HL-60/S4 (cell line): ENCODE results near the gene MAN2B2.

Experiments
- in situ Hi-C: fragments of 300-500 bp; cut with MboI; formaldehyde crosslinking; loops from 2 replicates; pipeline ENCODE4 v1.14.3; 2022; ENCODE audit warnings: low sequenced_read_pairs

Gene MAN2B2

DNA sequence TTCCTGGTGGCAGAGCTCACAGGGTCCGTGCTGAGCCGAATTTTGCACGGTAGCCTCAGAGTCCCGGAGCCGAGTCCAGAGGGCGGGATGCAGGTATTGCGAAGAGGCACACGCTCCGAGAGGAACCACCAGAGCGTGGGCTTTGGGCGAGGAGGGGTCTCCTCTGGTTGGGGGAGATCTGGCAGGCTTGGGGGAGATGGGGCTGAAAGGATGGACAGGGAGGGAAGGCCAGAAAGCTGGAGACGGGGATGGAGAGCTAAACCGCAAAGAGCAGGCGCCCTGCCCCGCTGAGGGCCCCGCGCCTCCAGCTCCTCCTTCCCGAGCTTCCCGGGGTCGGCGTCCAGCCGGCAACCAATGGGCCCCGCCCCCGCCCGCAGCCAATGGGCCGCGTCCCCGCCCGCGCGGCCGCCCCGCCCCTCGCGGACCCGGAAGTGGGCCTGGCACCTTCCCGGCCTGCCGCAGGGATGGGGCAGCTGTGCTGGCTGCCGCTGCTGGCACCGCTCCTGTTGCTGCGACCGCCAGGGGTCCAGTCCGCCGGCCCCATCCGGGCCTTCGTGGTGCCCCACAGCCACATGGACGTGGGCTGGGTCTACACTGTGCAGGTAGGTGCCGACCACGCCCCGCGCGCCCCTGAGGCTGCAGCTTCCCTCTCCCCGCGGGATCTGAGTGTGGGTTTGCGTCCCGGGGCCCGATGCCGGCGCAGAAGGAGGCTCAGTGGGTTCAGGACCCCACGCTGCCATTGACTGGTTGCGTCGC, at the start of gene MAN2B2:
Gene MAN2B2 (plus strand): TSS at position 443 of the 756 bp plus-strand sequence. CDS start 22 bp downstream, at position 465.
- in situ Hi-C loops, result no loop called here

DNA sequence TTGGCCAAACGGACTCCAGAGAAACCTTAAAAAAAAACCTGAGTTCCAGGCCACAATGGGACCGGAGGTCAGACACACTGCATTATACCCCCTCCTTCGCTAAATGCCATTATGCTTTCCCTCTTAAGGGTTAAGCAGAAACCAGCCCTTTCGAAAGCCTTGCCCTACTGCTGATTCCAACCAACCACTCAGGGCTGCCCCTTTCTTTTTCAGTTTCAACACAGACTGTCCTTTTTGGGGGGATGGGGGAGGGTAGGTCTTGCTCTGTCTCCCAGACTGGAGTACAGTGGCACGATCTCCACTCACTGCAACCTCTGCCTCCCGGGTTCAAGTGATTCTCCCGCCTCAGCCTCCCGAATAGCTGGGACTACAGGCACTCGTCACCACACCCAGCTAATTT, 49.5 kb upstream of the MAN2B2 start:
- in situ Hi-C loops, result no loop called here

DNA sequence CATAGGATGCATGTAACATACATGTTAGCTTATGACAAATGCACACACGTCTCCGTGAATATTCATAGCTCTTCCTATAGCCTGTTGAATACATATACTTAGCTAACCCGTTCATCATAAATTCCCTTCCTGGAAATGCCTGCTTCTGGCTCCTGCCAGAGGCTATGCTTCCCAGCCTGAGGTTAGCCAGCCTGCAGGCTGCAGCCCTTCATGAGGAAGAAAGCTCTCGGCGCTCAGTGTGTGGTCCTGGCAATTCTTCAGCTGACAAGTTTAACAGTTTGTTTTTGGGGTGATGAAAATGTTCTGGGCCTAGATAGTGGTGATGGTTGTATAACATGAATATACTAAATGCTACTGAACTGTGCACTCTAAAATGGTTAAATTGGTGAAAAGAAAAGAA, 48.8 kb upstream of the MAN2B2 start:
- in situ Hi-C loops, result no loop called here

DNA sequence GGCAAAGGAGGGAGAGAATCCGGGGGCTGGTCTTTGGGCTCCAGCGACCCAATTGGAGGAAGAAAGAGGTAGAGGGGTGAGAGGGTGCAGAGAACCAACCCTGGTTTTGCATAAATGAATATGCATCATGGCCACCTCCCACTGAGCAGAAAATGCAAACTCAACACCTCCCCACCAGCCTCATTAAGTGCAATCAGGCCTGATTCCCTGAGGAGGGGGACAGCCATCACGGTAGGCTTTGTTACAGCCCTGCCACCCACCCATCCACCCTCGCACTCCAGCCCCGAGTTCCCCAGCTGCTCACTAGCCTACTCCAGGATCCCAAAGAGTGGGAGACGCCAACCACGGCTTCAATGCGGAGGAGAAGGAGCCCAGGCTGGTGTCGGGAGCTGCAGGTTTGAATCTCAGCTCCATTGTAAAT, 48.3 kb upstream of the MAN2B2 start:
- in situ Hi-C loops, result no loop called here

DNA sequence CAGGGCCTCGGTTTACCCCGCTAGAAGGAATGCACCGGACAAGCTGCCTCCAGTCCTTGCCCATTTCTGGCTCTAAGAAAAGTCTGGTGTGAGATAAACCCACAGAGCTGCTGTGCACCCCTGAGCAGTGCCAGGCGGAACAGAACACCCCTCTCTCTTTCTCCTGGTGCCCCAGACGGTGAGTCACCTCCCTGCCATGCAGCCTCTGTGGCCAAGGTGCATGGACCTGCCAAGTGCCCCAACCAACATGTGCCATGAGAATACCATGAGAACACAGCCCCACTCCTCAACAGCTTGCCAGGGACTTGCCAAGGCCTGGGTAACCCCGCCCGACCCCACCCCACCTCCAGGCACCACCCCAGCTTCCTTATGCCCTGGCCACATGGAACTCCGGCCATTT, 47.7 kb upstream of the MAN2B2 start:
- in situ Hi-C loops, result no loop called here

DNA sequence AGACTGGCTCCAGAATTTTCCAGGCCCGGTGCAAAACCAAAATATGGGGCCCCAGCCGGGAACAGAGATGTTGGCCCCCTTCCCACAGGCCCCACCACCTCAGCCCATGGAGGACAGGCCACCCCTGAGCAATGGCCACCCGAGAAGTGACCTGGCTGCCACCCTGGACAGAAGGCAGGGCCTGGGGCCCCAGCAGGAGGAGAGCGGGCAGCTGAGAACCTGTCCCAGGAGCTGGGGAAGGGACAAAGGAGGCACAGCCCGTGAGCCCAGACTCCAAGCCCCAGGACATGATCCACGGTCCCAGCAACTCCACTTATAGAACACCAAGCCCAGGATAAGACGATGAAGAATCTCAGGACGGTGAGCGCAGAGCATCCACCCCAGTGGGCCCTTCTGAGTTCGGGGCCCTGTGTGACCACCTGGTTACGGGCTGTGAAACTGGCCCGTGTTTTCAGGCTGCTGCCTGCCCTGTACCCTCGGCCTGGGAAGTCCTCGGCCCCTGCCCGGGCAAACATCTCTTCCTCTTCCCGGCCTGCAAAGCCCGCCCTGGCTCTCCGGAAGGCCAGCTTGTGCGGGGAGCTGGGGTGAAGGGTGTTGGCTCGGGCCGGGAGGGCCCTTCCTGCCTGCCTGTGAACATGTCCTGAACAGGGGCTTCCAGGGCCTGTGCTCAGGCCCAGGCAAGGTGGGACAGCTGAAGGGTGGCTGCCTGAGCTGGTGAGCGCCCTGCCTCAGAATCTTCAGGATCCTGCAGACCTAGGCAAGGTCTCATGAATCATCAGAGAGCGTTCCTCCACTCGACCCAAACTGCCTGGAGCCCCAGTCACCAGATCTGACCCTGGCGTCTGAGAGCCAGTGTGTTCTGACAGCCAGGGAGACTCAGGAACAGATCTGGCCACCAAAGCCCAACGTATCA, 47.0 kb upstream of the MAN2B2 start:
- in situ Hi-C loops, result no loop called here

DNA sequence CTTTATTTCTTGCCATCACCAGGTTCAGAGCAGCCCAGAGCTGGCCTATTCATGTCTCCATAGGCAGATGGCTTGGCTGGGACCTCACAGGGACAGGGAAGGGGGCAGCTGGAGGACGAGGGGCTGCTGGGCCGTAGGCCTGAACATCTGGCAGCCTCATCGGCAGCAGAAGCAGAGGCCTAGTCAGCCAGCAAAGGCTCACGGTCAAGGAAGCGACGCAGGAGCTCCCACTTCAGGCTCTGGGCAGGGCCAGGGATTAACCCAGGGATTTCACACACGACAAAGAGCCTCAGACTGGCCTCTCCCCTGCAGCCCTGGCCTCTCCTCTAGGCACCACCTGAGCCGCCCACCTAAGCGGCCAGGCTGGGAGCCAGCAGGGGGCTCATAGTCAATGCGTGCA, 46.0 kb upstream of the MAN2B2 start:
- in situ Hi-C loops, result no loop called here

DNA sequence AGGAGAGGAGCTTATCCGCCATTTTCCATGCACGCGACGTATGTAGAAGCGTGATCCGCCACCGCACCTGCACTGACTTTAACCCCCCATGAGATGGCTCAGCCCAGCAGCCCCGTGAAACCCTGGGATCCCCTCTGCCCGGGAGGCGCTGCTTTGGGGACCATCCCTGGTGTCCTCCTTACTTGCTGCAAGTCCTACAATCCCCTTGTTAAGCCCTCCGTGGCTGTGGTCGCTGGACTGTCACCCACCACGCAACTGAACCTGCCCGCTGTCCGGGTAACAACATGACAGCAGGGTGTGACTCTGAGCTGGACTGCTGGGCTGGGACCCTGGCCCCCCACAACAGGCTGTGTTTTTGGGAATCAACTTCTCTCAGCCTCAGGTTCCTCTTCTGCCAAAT, 44.7 kb upstream of the MAN2B2 start:
- in situ Hi-C loops, result no loop called here

DNA sequence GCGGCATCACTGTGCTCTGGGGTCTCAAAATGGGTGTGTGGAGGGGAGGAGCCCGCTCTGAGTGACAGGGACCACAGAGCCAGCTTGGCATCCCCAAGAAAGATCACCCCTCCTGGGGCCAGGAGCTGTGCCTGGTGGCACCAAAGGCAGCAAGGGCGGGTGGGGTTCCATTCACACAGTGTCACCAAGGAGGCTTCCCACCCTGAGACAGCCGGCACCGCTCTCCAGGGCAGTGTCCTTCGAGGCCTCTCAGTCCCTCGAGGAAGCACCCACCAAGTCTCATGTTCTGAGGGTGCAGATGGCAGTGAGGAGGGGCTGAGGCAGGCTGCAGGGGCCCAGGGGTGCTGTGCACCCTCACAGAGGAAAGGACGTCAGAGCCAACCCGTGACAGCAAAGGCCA, 44.0 kb upstream of the MAN2B2 start:
- in situ Hi-C loops, result no loop called here

DNA sequence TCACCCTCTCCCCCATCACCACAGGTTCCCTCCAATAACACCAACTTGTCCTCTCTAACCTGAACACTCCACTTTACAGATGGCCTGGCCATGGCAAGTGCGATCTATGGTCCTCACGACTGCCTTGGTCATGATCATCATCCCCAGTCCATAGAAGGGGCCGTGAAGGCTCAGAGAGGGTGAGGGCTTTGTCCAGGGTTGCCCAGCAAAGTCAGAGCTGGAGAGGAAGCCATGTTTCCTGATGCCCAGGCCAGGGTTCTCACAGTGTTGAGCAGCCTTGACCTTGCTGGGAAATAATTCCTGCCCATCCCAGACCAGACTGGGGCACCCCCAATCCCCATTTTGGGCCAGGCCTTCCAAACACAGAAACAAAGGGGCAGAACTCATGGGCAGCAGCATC, 42.9 kb upstream of the MAN2B2 start:
- in situ Hi-C loops, result no loop called here

DNA sequence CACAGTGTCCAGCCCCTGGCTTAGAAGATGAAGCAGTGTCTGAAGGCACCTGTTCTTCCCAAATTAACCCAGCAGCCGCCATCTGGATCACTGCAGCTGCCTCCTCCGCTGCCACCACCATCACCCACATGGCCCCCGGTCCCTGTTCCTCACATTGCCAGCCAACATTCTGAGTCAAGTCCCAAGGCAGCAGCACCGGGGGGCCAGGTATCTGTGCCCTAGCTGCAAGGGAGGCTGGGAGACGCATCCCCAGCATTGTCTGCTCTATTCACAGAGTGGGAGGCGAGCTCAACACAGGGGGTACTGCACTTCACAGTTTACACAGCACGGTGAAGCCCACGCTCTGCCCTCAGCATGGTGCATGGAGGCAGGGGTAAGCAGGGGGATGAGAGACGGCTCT, 42.3 kb upstream of the MAN2B2 start:
- in situ Hi-C loops, result no loop called here

DNA sequence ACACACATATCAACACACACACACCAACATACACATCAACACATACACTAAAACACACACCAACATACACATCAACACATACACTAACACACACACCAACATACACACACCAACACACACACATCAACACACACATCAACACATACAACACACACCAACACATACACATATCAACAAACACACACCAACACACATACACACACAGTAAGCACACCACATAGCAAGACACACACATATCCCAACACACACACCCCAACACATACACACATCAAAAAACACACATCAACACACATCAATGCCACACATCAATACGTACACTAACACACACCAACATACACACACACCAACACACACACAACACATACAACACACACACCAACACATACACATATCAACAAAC, 40.9 kb upstream of the MAN2B2 start:
- in situ Hi-C loops, result no loop called here

DNA sequence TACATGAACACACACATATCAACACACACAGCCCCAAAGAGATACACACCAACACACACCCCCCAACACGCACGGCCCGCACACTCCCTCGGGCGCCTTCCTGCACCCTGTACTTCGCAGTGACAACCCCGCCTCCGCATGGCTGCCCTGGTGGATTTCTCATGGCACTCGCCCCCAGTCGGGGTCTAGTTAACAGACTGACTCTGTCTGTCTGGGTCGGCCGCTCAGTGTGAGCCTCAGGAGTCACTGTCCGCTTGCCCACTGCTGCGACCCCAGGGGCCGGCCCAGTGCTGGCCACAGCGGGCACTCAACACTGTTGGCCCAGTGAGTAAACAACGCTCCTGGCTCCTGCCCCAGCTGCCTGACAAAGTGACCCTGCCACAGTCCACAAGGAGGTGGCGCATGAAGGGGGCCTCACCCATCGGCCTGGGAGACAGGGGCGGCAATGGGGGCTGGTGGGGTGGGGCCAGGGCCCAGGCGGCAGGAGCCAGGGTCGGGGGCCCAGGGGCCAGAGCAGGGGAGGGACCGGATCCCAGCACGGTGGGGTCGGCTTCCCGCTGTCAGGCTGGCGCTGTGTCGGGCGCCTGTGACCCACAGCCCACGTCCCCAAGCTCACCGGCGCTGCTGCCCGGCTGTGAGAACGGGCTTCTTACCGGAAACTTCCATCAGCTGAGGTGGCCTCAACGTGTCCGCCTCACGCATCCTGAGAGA, 40.2 kb upstream of the MAN2B2 start:
- in situ Hi-C loops, result no loop called here

DNA sequence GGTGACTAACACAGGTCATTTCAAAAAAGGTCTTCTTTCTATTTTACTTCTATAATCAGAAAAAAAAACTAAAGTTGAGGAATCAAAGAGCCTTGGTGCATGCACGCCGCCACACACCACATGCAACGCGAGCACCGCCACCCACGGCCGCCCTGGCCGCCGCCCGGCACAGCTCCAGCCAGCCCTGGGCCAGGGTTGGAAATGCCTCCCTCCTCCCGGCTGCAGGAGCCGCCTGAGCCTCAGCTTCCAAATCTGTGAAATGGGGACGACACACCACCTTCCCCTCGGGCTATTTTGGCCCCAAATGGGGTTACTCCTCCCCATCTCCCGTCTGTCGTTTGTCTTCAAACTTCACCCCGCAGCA, 39.7 kb upstream of the MAN2B2 start:
- in situ Hi-C loops, result no loop called here

DNA sequence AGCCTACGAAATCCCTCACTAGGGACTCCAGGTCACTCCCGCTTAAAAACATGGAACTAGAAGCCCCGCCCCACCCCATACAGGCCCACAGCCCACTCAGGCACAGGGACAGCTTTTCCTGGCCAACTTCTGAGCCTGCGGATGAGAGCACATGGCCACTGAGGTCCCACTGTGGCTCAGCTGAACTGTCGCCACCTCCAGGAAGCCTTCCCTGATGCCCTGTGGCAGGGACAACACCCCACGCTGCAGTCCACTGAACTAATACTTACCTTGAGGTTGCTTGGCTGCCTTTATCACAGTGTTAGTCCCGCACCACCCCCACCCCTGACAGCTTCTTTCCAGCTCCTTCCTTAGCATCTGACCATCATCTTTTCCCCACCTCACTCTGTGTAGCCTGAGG, 39.3 kb upstream of the MAN2B2 start:
- in situ Hi-C loops, result no loop called here

DNA sequence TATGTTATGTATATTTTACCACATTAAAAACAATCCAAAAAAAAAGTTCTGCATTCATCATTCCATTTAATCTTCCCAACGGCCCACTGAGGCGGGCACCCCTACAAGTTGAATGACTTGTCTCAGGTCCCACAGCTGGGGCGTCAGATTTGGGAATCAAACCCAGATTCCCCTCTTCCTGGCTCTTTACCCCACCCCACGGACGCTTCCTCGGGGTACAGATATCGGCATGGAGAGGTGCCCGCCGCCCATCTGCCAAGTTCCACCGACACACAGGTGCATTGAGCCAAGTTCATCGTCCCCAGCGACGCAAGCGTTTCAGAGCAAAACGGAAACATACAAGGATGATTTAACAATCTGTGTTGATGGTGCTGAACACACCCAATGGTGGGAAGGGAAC, 36.9 kb upstream of the MAN2B2 start:
- in situ Hi-C loops, result no loop called here

DNA sequence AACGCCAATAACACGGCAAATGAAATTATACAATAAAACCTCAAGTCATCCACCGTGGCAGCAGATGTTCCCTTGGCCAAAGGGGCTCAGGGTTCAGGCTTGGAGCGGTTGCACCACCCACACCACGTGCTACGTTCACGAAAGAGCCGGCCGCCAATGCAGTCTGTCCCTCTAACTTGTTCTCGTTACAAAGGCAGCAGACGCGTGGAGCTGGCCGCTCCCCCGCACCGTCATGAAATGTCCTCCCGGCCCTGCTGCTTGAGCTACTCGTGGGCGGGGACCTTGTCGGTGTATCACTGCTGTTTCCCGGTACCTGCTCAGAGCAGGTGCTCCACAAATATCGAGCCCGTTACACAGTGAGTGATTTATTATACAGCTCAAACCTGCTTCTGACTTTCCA, 36.4 kb upstream of the MAN2B2 start:
- in situ Hi-C loops, result no loop called here

DNA sequence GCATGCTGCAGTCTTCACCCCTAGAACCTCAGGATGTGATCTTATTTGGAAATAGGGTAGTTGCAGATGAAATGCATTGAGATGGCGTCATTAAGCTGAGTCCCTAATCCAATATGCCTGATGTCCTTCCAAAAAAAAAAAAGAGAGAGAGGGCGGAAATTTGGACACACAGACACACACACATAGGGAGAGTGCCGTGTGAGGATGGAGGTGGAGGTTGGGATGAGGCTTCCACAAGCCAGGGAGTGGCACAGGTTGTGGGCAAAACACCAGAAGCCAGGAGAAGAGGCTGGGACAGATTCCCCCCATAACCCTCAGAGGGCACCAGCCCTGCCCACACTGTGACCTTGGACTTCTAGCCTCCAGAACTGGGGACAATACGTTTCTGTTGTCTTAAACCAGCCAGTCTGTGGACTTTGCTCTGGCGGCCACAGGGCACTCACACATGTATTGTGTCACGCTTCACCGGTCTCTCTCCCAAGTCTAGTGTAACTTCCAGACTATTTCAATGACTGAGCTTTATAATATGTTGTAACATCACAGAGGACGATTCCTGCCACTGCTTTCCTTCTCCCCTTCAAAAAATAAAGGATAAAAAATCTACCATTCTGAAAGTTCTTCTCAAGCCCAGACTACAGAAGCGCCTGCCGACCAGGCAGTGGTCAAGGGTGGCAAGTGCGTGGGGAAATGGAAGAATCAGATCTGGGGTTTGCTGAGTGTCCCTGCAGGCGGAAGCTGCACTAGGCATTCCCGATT, 35.8 kb upstream of the MAN2B2 start:
- in situ Hi-C loops, result no loop called here

DNA sequence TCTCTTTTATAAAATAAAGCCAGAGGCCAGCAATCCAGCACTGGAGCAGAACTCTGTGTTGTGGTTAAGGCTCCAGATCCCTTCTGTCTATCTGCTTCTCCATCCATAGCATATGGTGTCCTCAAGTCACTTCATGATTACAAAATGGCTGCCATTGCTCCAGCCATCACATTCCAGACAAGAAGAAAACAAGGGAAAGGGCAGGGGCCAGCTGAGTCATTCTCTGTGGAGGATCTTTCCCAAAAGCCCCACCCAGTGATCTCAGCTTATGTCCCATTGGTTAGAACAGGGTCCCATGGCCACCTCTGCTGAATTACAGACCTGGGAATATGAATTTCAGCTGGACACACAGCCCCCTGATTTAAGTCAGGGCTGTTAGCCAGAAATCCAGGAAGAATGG, 34.1 kb upstream of the MAN2B2 start:
- in situ Hi-C loops, result no loop called here

DNA sequence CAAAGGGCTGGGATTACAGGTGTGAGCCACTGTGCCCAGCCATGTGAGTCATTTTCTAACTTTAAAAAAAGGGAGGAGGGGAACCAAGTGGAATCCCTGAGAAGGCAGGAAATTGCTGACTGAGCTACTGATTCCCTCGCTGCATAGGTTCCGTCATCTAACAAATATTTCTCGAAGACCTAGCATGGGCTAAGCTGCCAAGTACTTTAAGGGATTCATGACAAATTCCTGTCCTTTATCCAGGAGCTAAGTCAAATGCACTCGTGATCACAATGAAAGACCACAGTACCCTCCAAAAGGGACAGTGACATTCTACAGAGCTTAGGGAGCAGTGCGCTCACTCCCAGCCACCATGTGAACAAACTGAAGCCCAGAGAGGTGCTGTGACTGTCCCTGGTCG, 33.2 kb upstream of the MAN2B2 start:
- in situ Hi-C loops, result no loop called here

DNA sequence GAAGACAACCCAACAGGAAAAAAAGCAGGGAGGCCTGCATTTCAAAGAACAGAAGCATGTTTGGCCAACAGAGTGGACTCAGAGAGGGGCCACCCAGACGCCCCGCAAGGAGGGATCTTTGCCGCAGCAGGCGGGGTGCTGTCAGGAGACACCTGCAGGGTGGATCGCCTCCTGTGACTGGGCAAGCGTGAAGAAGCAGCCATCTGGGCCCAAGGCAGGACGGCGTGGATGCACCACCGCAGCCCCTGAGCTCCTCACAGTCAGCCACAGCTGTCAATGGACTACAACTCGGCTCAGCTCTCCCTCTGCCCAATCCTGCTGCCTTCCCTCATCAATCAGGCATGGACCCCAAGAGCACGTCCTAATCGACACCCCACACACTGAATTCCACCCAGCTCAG, 32.0 kb upstream of the MAN2B2 start:
- in situ Hi-C loops, result no loop called here
